ENCODE data around the gene MGAT4B.

DNA sequence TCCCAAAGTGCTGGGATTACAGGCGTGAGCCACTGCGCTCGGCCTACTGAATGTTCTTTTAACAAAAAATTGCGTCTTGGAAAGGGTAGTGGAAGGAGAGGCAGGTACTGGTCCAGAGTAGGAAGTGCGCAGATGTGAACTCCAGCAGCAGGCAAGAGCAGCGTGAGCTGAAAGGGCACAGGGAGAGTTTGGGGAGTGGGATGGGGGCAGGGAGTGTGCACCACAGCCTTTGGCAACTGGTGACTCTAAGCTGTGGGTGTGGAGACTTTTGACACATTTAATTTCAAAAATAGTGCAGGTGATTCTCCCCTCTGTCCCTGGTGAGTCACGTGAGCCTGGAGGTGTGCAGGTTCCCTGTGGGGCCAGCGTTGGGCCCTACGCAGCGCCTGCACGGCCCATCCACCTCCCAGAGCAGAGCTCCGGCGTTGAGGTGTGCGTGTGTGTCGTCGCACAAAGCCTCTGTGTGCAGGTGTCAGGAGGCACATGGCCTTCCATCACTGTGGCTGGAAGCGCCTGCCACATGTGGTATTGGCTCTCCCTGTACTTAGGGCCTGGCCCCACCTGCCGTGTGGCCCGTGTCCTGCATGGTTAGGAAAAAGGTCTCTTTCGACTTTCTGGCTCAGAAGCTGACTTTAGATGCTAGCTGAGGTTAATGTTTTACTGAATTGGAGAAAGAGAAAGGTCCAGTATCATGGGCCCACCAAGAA lies 25.5 kb upstream of the MGAT4B start:
- TF ChIP-seq CTCF (IDR thresholded peaks at IDR 0.05) (no peak), POLR2A (IDR thresholded peaks at IDR 0.05) (no peak)
